Inflammatory macrophage treated with lipopolysaccharide for 4 hours (primary cell): ENCODE results near the gene ERF.

ENCODE experiments used
- DNase-seq: peaks from one replicate; pipeline ENCODE4 v3.0.0-alpha.2; 2020

The ERF gene

GRCh38 chr19:42234364-42234763, 20.6 kb downstream of the ERF start:
- no peak for DNase-seq

DNA sequence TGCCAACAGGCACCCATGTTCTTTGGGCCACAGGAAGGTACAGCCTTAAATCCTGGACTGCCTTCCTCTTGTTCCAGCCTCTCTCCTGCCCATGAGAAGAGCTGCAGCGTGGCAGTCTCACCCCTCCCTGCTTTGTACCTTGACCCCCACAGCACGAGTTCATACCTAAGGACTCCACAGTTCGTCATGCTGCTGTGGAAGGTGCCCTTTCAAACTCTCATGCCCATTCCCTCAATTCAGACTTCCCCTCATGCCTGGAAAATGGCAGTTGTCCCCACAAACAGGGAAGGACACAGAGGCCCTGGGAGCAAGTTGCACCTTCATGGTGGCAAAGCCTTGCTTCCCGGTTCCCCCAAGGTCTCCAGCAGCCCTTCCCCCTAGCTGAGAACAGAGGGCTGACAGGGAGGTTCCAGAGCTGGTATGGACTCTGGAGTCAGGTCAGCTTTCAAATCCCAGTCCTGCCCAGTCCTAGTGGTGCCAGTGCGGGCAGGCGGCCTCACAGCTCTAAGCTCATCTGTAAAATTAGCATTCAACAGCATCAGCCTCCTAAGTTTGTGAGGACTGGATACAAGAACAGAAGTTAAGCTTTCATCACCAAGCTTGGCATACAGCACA, 21.1 kb downstream of the ERF start:
- DNase-seq: no peak

GRCh38 chr19:42233106-42233505, 21.8 kb downstream of the ERF start:
- DNase-seq: no peak

- no peak for DNase-seq
Observed at GRCh38 chr19:42232435-42232834, 22.5 kb downstream of the ERF start.

GRCh38 chr19:42230571-42230970, 24.4 kb downstream of the ERF start:
- no peak for DNase-seq

- DNase-seq: no peak
Observed at GRCh38 chr19:42229855-42230351, 25.0 kb downstream of the ERF start.

DNA sequence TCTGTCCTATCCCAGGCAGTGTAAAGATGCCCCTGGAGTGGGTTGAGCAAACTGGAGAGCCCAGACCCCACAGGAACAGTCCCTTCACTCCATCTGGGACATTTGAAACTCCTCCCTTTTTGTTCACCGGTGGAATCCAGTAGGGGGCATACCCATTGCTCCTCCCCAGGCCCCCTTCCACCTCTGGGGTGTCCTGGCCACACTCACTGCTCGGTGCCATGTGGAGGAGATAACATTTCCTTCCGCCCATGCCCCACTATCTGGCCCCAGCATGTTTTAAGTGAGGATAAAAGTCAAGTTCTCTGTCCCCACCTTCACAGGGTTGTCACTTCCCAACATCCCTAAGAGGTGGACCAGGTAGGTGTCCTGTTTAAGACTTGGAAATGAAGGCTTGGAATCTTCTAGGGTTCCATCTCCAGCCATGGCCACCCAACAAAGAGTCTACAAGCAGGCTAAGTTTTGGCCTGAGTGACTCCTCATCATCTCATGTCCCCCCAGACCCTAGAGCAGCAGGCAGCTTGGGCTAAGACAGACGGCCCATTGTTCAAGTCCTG, 25.6 kb downstream of the ERF start:
- DNase-seq: no peak

DNA sequence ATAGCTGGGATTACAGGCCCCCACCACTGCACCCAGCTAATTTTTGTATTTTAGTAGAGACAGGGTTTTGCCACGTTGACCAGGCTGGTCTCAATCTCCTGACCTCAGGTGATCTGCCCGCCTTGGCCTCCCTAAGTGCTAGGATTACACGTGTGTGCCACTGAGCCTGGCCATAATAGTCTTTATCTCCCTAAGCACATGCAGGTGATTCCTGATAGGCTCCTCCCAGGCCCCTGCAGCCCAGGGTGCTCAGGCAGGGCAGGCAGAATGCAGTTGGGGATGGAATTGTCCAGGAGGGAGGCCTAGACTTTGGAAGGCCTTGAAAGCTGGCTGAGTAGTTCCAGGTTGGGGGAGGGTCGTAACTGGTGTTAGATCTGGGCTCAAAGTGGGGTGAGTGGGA, 26.3 kb downstream of the ERF start:
- no peak for DNase-seq

- DNase-seq: no peak
Observed at GRCh38 chr19:42226886-42227285, 28.0 kb downstream of the ERF start.

DNA sequence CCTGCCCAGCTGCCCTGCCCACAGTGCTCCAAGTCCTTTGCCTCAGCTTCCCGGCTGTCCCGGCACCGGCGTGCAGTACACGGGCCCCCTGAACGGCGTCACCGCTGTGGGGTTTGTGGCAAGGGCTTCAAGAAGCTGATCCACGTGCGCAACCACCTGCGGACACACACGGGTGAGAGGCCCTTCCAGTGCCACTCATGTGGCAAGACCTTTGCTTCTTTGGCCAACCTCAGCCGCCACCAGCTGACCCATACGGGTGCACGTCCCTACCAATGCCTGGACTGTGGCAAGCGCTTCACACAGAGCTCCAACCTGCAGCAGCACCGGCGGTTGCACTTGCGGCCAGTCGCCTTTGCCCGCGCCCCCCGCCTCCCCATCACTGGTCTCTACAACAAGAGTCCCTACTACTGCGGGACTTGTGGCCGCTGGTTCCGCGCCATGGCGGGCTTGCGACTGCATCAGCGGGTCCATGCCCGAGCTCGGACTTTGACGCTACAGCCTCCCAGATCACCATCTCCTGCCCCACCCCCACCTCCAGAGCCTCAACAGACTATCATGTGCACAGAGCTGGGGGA, 29.1 kb downstream of the ERF start:
- no peak for DNase-seq

DNA sequence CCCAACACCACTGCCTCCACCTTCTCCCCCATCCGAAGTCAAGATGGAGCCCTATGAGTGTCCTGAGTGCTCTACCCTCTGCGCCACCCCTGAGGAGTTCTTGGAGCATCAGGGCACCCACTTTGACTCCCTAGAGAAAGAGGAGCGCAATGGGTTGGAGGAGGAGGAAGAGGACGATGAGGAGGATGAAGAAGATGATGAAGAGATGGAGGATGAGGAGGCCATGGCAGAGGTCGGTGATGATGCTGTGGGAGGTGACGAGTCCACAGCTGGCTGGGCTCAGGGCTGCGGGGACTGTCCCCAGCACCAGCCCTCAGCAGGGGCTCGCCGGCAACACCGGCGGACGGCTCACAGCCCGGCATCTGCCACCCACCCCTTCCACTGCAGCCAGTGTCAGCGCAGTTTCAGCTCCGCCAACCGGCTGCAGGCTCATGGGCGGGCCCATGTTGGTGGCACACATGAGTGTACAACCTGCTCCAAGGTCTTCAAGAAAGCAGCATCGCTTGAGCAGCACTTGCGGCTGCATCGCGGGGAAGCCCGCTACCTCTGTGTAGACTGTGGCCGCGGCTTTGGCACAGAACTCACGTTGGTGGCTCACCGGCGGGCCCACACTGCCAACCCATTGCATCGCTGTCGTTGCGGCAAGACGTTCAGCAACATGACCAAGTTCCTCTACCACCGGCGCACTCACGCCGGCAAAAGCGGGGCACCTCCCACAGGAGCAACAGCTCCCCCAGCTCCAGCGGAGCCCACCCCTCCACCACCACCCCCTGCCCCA, 29.8 kb downstream of the ERF start:
- DNase-seq: no peak

GRCh38 chr19:42220751-42221097, 34.2 kb downstream of the ERF start:
- DNase-seq: no peak

GRCh38 chr19:42219812-42220750, 34.8 kb downstream of the ERF start, which contains the start of gene ZNF526:
Gene ZNF526, plus strand, starts transcription at chr19:42220312. Its CDS starts 4,092 bp downstream, at chr19:42224404.
- DNase-seq: peak; percentile 99

DNA sequence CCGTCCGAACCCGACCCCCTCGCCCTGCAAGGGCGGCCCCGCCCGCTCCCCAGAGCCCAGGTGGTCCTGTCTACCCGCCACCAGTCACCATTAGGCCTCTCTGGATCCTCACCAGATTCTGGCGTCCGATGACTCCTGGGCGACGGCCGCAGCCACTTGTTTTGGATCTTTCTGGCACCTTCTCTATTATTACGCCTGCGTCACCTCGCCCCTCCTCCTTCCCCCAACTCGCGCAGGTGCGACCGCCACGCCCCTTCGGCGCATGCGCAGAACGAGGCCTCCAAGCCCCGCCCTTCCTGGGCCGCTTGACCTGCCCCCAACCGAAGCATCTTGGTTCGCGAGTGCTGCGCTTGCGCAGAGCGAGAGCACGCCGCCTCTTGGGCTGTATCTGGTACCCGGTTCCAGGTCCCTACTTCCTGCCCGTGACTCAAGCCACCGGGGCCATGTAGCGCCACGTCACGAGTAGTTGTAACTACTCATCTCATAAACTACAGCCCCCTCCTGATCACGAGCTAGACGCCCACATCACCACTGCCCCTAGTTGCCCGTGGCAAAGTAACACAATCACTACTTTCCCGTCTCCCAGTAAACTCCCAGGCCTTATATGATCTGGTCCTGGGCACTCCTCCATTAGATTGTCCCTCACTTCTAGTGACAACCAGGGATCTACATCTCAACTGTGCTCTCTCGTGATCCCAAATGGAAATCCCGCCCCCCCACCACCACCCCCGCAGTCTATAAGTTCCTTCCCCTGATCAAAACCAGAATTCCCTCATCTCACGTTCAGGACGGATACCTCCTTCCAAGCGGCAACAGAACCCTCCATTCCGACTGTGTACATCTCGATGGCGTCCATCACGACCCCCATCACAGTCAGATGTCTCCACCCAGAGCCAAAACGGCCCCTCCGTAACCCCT, 37.1 kb downstream of the ERF start, which contains the start of gene DEDD2:
Gene DEDD2, minus strand, starts transcription at position 158 of the 918 bp plus-strand sequence. CDS start 670 bp downstream, outside the sequence.
- DNase-seq: peak; percentile 100

DNA sequence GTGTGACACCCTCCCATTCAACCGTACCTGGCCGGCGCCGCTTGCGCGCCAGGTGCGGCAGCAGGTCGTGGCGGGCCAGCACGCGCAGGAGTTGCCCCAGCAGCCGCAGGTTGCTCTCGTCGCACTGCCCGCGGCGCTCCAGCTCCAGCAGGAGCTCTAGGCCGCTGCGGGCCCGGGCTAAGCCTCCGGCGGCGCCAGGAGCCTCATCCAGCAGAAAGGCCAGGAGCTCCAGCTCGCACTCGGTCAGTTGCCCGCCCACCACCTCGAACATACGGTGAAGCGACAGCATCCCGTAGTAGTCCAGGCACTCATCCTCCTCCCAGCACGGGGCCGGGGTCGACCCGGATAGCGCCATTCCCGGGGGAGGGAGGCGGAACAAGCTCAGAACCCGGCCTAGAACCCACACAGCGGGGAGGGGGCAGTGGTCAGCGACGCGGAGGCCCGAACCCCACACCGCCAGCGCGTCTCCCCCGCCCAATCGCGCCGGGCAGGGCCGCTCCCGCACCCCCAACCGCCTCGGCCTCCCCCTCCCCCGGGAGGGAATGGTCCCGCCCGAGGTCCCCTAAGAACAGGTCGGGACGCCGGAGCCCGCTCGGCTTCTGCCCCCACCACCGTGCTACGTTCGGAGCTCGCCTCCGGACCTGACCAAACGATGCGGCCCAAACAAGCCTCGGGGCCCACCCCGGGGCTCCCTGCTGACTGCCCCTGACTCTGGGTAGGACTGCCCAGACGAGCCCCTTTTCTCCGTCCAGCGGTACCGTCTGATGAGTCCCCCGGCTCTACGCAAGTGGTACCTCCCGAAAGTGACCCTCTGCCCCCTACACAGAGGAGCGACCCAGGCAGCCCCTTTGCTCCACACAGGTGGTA, 38.0 kb downstream of the ERF start:
- peak; percentile 31 for DNase-seq

DNA sequence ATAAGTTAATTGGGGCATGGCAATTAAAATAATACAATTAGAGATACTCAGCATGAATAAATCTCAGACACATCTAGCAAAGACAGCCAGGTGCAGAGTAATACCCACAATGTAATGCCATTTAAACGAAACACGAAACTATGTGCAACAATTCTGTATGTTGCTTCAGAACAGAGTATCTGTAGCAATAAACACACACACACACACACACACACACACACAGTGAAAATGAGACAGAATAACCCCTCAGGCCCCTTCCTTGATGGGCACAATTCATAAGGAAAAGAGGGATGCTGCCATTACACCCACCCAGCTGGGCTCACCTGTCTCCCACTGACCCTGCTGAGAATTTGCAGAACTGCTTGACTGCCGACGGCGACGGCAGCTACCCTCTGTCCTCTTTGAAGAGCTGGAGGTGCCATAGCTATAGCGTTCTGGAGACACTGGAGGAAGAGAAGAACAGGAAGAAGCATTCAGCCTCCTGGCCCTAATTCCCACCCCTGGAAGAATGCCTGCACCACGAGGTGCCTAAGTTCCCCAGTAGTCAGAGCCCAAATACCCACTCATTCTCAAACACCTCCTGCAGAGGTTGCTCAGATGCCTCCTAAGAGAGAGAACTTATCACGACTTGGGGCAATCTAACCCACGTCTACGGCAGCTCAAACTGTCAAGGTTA, 40.0 kb downstream of the ERF start:
- DNase-seq: no peak

GRCh38 chr19:42212886-42213285, 42.0 kb downstream of the ERF start:
- DNase-seq: peak; percentile 53

GRCh38 chr19:42208612-42209011, 46.3 kb downstream of the ERF start:
- no peak for DNase-seq

DNA sequence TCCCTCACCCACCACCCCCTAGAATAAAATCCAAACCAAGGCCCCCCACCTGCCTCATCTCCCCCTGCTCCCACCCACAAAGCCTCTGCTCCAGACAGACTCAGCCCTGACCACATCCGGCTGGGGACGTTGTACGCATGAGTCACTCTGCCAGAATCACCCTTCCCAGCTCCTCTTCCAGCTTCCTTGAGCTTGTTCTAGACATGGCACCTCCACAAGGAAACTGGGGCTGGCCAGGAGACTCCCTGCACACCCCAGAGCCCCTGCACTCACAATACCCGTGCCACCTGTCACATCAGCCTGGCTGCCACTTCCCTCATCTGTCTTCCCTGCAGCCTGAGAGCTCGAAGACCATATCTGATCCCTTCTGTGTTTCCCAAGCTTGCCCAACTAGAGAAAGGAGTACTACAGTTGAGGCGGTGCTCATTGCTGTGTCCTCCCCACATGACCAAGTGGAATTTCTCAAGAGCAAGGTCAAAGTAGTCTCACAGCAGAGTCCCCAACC, 47.1 kb downstream of the ERF start:
- DNase-seq: peak; percentile 95
